Measurements from ENCODE around the gene ZHX3. TPM values are rescaled to one million over a fixed set of nuclear protein-coding genes. Genes with fewer than 3 reads are reported as not detected.

ZHX3 gene
- total RNA-seq, 1 experiment from 2014 or later: 22.7 TPM

DNA sequence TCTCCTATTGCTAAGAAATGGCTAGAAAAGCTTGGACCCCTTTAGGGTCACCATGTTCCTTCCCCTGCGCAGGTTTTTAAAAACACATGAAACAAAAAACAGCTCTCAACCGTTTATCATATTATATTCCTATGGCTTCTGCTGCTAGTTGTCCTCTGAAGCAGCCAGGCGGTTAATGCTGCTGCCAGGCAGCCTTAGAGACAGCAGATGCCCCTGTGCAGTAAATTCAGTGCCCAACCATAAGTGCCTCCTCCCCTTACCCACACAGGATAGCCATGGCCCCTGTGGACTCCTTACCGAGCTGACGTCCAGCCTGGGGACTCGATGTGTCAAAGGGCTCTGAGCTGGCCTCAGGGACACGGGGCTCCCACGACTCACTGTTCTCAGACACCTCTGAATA lies 115.8 kb downstream of the ZHX3 start:
- H3K9me3 Mint-ChIP-seq (ENCODE audit: low read depth, unreplicated experiment): peaks cover 11% of the 10 kb centered on the region
- no TSS peak for BruUV-seq (replicated peaks)
- TF ChIP-seq, protein P1, sequence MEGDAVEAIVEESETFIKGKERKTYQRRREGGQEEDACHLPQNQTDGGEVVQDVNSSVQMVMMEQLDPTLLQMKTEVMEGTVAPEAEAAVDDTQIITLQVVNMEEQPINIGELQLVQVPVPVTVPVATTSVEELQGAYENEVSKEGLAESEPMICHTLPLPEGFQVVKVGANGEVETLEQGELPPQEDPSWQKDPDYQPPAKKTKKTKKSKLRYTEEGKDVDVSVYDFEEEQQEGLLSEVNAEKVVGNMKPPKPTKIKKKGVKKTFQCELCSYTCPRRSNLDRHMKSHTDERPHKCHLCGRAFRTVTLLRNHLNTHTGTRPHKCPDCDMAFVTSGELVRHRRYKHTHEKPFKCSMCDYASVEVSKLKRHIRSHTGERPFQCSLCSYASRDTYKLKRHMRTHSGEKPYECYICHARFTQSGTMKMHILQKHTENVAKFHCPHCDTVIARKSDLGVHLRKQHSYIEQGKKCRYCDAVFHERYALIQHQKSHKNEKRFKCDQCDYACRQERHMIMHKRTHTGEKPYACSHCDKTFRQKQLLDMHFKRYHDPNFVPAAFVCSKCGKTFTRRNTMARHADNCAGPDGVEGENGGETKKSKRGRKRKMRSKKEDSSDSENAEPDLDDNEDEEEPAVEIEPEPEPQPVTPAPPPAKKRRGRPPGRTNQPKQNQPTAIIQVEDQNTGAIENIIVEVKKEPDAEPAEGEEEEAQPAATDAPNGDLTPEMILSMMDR (IDR thresholded peaks at IDR 0.05; ENCODE audit: unreplicated experiment): no peak
- H3K27ac Mint-ChIP-seq (ENCODE audit: unreplicated experiment): no peak overlapping the region
- H3K36me3 Mint-ChIP-seq (ENCODE audit: insufficient read depth, unreplicated experiment): peaks cover 7% of the 10 kb centered on the region
- no peak for DNase-seq
- intact Hi-C loops (cut with micrococcal nuclease; ENCODE audit: unreplicated experiment): no loop called here
- no peaks in the 10 kb centered on the region for H3K27me3 Mint-ChIP-seq (ENCODE audit: unreplicated experiment)
- CTCF ChIA-PET: interaction anchor here (0.7 kb wide), 1 partner anchor 22 kb away, joined by 3 read pairs; no protein-coding TSS in a partner anchor
- no peaks in the 10 kb centered on the region for H3K4me1 Mint-ChIP-seq (ENCODE audit: low read depth, unreplicated experiment)
- no peak overlapping the region for H3K4me3 Mint-ChIP-seq (ENCODE audit: low read depth, unreplicated experiment)

DNA sequence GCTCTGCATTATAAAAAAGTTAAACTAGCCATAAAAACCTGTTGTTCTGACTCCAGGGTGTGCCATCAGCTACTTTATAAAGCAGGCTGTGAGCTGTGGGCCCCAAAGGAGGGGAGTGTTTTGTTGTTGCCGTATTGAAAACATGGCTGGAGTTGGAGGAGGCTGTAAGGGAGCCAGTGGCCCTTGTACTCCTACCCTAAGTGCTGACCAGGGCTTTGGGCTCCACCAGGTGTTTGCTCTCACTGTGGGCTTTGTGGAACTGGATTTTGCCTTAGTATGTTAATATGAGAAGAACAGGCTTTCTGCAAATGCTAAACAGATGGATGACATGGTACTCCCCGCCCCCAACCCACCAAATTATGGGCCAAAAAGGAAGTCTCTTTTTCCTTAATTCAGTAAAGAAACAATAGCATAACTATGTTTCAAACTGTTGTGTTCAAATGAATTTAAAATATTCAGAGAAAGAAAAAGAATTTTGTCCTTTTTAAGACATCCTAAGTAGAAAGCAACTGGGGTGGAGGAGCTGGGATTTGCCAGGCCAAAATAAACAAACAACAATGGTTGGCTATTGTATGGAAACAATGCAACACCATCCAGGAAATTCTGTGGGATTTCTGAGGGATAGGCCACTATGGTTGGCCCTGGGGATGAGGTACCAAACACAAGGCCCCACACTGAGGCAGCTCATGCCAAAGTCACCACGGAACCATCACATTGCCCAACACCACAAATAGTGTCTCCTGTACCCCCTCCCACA lies 116.9 kb downstream of the ZHX3 start:
- Mint-ChIP-seq H3K27ac (ENCODE audit: unreplicated experiment) (no peak overlapping the region), H3K9me3 (ENCODE audit: low read depth, unreplicated experiment) (peaks cover 12% of the 10 kb centered on the region), H3K36me3 (ENCODE audit: insufficient read depth, unreplicated experiment) (peaks cover 7% of the 10 kb centered on the region), H3K4me3 (ENCODE audit: low read depth, unreplicated experiment) (no peak overlapping the region), H3K4me1 (ENCODE audit: low read depth, unreplicated experiment) (no peaks in the 10 kb centered on the region), H3K27me3 (ENCODE audit: unreplicated experiment) (no peaks in the 10 kb centered on the region)
- no peak for DNase-seq
- CTCF ChIA-PET: no interaction called here
- BruUV-seq (replicated peaks): no TSS peak
- TF ChIP-seq, protein P1 (IDR thresholded peaks at IDR 0.05; ENCODE audit: unreplicated experiment): no peak
- intact Hi-C loops (cut with micrococcal nuclease; ENCODE audit: unreplicated experiment): no loop called here

- Mint-ChIP-seq H3K27ac (ENCODE audit: unreplicated experiment) (no peak overlapping the region), H3K27me3 (ENCODE audit: unreplicated experiment) (no peaks in the 10 kb centered on the region), H3K4me3 (ENCODE audit: low read depth, unreplicated experiment) (no peak overlapping the region), H3K4me1 (ENCODE audit: low read depth, unreplicated experiment) (no peaks in the 10 kb centered on the region), H3K36me3 (ENCODE audit: insufficient read depth, unreplicated experiment) (peaks cover 7% of the 10 kb centered on the region), H3K9me3 (ENCODE audit: low read depth, unreplicated experiment) (peaks cover 12% of the 10 kb centered on the region)
- no peak for DNase-seq
- BruUV-seq (replicated peaks): no TSS peak
- intact Hi-C loops (cut with micrococcal nuclease; ENCODE audit: unreplicated experiment): no loop called here
- CTCF ChIA-PET: no interaction called here
- TF ChIP-seq, protein P1 (IDR thresholded peaks at IDR 0.05; ENCODE audit: unreplicated experiment): no peak
Measured at GRCh38 chr20:41198443-41198842, 119.1 kb downstream of the ZHX3 start.

- CTCF ChIA-PET: interaction anchor here (0.7 kb wide), 1 partner anchor 1756 kb away, joined by 6 read pairs; no protein-coding TSS in a partner anchor
- Mint-ChIP-seq H3K4me3 (ENCODE audit: low read depth, unreplicated experiment) (no peak overlapping the region), H3K27me3 (ENCODE audit: unreplicated experiment) (no peaks in the 10 kb centered on the region), H3K36me3 (ENCODE audit: insufficient read depth, unreplicated experiment) (peaks cover 7% of the 10 kb centered on the region), H3K9me3 (ENCODE audit: low read depth, unreplicated experiment) (peaks cover 15% of the 10 kb centered on the region), H3K4me1 (ENCODE audit: low read depth, unreplicated experiment) (no peaks in the 10 kb centered on the region), H3K27ac (ENCODE audit: unreplicated experiment) (no peak overlapping the region)
- DNase-seq: no peak
- BruUV-seq (replicated peaks): no TSS peak
- TF ChIP-seq, protein P1 (IDR thresholded peaks at IDR 0.05; ENCODE audit: unreplicated experiment): no peak
- intact Hi-C loops (cut with micrococcal nuclease; ENCODE audit: unreplicated experiment): no loop called here
Measured at GRCh38 chr20:41196653-41197225, 120.8 kb downstream of the ZHX3 start.
